ENCODE data around the gene FARP1.
A peak's percentile ranks its signal among the peaks of the same experiment; 100 is the strongest.
"Not testable (repeated sequence)": the region's sequence is repeated elsewhere in the genome, so short reads cannot be mapped to it uniquely, and the experiment has no call there.

The FARP1 gene

DNA sequence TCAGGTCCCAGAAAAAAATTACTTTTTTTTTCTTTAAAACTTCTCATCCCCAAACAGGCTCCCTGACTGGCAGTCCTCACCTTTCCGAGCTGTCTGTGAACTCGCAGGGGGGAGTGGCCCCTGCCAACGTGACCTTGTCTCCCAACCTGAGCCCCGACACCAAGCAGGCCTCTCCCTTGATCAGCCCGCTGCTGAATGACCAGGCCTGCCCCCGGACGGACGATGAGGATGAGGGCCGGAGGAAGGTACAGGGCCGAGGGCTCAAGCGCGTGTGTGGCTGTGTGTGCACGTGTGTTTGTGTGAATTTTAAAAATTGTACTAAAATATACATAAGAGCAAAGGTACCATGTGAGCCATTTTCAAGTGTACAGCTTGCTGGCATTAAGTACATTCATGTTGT is 266.4 kb downstream of the FARP1 start:
- no peak for DNase-seq

DNA sequence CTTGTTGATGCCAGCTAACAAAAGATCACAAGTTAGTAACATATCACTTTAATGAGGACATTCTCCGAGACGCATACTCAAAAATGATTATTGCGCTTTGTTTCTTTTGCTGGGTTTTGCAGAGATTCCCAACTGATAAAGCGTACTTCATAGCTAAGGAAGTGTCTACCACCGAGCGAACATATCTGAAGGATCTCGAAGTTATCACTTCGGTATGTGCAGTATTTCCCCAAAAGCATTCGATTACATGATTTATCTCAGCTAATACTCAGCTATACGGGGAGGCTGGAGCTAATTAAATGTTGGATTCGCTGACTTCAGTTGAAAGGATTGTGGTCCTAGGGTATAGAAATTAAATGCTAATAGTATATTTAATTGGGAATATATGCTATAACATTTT is 267.7 kb downstream of the FARP1 start:
- DNase-seq = no peak

DNA sequence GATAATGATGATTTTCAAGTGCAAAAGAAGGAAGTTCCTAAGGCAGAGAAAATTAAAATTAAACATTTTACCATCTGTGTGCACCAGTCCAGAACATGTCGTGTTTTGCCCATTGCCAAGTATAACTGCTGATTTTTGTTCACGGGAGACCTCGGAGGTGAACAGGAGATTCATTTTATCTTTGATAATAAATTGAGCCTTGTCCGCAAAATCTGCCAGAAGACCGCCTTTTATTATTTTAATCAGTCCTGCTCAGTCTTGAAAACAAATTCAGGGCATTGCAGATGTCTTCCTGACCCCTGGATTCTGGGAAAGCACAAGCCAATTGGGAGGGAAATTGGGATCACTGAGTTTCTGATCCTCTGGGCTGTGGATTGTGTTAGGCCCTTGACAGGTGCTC is 268.1 kb downstream of the FARP1 start:
- DNase-seq = no peak

DNA sequence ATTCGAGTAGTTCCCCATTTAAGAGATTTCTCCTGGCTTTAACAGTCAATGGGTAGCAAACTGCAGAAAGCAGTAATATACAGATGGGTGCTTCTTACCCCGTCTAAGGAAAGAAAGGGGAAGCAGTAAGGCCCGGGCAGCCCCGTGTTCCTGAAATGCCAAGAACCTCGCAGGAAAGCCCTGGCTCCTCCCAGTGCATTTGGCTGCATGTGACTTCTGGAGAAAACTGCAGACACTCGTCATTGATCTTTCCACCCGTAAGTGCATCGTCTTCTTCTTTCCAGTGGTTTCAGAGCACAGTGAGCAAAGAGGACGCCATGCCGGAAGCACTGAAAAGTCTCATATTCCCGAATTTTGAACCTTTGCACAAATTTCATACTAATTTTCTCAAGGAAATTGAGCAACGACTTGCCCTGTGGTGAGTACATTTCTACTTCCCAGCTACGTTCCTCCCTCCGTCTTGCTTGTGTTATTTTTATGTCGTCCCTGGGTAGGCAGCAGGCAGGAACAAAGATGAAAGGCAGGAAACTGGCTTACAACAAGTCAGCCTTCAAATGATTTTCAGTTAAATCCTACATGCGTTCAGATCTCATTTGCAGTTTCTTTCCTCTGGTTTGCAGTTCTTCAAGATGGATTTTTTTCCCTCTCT is 268.8 kb downstream of the FARP1 start:
- peak; percentile 35 for DNase-seq

DNA sequence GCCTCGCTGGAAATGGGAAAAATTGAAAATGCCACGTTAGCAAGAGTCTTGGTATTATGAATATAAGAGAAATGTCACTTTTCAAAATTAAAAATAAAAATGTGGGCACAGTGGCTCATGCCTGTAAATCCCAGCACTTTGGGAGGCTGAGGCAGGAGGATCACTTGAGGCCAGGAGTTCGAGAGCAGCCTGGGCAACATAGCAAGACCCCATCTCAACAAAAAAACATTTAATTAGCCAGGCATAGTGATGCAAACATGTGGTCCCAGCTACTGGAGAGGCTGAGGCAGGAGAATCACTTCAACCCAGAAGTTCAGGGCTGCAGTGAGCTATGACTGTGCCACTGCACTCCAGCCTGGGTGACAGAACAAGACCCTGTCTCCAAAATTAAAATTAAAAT is 270.4 kb downstream of the FARP1 start:
- not testable (repeated sequence) for DNase-seq

DNA sequence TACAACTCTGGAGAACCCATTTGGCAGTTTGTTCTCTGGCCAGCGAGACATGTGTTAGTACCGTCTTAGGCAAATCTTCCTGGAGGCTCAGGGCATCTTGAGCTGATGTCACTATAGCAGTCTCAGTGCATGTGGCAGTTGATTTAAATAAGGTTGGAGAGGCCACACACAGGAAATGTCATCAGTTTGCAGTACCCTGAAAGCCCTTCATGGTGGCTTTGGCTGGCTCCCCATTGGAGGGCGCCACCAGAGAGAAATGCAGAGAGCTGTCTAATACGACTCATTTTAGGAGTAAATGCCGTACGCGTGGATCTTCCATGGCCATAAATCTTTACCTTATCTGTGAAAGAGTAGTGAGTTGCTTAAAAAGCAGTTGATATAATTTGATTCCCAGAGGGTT is 270.9 kb downstream of the FARP1 start:
- DNase-seq = peak; percentile 10

DNA sequence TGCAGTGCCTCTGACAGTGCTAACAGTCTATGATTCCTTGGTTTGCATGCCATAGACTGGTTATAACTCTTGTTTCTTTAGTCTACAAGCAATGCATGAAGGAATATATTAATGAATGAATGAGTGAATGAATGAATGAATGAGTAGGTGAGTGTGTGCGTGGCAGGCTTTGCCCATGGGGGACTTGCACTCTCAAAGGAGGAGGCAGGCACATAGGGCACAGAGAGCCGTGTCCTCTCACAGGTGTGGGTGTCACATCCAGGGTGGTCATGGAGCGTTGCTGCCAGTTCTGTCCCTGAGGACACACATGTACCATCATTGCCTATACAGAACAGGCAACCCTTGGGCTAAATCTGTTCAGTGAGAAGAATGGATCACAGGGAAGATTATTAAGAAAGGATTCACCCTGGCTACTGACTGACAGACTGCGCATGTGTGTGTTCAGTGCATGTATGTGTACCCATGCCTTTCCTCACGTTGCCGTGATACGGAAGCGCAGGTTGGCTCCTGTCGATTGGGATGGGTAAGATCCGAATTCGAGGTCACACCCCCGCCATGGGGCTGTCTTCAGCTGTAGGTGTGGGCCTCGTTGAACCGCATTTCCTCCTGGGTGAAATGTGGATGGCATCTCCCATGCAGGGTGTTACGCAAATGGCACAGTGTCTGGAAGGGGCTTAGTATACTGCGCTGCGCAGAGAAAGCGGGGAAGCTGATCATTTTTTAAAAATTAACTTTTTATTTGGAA is 272.6 kb downstream of the FARP1 start:
- DNase-seq = peak; percentile 63

DNA sequence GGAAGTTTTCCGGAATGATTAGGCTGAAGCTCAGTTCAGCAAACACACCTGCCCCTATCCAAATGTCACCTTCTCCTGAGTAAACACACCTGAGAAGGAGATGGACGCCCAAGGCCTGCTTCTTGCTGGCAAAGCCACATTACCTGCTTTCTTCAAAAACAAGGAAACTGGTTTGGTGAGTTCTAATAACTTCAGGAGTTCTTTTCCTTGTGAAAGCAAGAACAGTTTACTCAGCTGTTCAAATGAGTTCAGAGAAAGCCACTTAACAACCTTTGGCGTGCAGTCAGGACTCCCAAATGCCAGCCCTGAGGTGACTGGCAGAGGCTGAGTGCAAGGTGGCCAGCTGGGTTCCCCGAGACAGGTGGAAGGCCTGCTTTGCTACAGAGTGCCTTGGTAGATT is 273.5 kb downstream of the FARP1 start:
- DNase-seq = peak; percentile 93

DNA sequence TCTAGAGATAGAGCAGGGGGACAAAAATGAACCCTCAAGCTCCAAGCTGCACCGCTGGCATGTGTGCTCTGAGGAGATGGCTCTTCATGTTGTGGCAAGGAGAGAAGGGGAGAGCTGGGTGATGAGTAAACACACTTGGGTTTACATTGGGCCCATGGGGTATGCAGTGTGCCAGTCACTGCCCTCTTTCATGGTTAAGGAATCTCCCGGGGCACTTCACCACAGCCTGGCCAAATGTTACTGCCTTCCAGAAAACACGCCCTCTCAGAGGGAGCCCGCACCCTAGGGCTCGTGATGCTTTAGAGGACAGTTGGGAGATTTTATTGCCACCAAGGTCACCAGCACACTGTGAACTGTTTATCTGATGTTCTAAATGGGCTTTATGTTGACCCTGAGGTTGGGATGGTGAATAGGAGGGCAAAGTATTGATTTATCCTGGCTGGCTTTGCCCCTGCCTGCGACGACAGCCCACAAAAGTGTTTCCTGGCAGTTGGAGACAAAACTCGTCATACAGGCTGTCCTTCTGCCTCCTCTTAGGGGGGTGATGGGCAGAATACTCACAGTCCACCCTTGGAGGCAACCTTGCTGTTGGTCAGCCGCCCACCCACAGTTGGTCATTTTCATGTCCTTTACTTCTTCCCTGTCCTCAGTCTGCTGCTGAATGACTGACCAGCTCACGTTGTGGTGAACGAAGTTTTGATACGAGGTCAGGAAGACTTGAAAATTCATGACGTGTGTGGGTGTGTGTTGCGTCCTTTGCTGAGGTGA is 277.1 kb downstream of the FARP1 start:
- no peak for DNase-seq

DNA sequence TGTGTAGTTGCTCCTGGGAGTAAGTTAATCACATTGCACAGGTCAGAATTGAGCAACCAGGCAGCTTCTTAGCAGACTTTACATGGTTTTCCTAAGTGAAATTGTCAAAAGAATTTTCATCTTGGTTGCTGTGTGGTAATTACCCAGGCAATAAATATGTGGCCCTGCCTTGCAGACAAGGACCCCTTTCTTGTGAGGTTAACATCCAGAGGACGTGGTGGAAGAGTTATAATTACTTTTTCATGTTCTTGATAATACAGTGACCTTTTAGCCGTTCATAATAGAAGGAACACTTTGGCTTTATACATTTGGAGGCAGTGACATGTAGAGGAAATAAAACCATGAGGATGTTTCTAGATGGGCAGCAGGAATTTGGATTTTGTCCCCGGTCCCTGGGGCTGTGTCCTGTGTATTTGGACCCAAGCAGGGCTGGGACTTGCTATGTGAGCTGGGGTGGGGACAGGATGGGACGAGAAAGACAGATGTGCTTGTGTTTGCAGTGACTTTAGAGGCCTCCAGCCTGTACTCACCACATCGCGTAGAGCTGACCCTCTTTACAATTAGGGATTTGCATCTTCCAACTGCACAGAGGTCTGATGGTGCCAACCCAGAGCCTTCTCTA is 277.8 kb downstream of the FARP1 start:
- no peak for DNase-seq

DNA sequence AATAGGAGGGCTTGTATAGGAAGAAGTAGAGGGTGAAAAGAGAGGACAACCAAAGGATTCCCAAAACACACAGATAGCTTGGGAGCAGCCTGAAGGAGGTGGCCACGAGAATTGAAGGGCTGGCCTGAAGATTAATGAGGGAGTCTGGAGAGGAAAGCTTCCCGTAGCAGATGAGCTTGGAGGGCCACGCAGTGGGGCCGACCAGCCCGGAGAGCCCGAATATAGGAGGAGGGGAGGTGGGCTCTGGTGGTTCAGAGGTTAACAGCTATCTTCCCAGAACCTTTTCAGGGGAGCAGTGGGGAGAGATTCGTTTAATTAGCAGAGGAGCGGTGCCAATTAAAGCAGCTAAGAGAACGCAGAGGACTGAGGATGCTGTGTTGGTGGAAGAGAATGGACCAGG is 279.2 kb downstream of the FARP1 start:
- DNase-seq = no peak

DNA sequence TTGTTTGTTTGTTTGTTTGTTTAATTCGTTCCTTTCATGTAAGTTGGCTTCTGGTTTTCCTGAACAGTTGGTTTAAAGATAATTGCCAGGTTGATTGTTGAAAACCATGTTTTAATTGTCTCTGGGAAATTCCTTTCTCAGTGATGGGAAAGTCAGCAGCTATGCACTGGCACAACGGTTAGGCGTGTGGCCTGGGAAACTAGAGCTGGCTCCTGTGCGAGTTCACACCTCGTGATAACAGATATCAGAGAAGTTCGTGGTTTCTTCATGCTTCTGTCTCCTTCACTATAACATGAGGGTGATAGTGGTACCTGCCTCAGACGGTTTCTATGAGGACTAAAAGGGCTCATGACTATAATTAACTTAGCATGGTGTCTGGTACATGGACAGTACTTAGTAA is 280.5 kb downstream of the FARP1 start:
- DNase-seq = no peak

DNA sequence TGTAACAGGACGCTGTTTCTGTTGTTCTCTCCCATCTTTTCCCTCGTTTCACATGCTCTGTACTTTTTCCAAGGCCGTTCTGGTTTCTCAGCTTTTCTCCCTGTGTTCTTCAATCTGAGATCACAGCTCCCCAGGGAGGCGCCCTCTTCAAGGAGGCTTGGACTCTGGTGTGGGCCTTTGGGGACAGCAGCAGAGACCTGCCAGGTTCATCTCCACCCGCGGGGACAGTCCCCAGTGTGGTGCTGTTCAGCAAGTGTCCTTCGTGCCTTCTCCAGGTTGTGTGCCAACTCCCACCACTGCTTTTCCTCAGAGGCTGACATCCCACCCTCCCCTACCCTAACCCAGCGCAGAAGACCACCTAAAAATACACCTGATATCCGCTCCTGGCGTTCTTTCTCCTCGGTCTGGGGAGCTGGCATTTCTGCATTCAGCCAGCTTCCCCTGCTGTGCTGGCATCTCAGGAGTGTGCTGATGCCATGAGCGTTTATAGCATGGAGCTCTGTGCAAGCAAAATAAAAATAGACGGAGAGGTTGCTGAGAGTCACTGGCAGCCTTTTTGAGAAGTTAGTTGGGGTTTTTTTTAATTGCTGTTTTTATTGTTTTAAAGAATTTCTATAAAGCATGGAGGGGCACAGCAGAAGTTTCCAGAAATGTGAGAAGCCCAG is 284.6 kb downstream of the FARP1 start:
- no peak for DNase-seq

DNA sequence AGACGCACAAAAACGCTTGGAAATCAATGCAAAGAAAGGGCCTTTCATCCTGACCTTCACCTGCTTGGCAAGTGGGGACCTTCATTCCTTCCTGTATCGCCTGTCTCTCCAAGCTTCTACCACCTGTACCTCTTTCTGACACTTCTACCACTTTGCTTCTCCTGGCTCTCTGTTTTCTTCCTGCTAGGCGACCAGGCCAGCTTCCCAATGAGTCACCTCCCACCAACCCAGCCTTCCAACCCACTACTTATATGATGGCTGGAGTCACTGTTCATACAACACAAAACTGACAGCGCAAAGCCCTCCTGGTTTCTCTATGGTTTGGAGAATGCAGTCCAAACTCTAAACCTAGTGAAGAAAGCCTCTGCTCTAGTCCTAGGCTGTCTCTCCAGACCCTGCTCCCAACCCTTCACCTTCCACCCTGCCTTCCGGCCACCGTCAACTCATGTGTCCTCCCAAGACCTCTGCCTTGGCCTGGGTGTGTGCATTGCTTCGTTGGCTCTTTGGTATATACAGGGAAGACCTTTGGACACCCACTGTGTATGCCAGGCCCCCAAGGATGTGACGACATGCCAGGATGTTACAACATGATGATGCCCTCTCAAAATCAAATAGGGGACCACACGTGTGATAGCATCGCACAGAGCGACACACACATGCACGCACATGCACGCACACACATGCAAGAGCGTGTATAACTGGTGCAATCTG is 285.5 kb downstream of the FARP1 start:
- DNase-seq = peak; percentile 54

DNA sequence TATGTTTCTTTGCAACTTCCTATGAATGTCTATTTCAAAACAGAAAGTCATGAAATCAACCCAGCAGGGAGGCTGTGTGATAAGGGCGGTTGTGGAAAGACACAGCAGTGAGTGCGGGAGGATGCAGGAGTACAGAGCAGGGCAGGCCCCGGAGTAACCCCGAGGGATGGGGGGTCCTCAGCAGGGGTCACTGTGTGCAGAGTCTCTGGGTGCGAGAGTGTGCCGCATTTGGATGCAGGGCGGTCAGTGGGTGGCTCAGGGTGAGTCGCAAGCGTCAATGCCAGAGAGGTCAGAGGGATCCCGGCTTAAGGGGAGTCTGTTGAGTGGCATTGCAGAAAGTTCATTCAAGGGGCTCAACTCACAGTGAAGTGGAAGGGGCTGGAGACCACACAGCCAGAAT is 286.2 kb downstream of the FARP1 start:
- no peak for DNase-seq

DNA sequence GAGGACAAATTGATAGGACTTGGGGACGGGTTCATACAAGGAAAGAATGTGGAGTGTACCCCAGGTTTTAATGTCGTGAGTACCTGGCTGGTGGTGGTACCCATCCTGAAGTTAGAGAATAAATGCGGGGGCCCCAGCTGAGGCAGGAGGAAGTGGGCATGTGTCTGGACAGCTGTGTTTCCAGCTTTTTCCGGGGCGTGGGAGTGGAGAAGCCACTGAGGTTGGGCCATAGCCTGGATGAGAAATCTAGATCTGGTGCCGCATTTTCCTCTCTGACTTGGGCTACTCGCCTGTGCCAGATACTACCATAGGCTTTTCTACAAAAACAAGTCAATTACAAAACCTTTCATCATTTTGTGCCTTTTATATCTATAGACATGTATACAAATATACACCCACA is 286.6 kb downstream of the FARP1 start:
- no peak for DNase-seq

DNA sequence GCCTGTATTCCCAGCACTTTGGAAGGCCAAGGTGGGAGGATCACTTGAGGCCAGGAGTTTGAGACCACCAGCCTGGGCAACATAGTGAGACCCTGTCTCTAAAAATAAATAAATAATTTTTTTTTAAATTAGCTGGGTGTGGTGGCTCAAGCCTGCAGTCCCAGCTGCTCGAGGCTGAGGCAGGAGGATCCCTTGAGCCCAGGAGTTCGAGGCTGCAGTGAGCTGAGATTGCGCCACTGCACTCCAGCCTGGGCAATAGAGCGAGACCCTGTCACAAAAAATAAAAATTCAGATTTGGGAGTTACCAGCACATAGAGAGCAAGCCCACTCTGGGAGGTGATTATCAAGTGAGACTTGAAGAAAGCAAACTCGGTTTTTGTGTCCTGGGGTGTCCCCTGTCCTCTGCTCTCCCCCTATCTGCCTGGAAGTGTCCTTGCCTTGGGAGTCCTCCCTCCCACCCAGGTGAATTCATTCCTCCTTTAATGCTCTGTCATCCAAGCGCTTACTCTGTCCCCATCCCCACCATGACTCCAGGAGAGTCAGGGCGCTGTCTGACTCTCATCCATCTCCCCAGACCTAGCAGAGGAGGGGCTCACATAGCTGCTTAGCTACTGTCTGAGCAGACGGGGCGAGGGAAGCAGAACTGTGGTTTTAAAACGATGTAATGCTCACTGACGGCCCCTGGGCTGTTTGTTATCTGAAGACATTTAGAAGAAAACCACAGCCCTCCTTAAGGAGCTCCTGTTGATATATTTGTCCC is 287.3 kb downstream of the FARP1 start:
- DNase-seq = peak; percentile 16

DNA sequence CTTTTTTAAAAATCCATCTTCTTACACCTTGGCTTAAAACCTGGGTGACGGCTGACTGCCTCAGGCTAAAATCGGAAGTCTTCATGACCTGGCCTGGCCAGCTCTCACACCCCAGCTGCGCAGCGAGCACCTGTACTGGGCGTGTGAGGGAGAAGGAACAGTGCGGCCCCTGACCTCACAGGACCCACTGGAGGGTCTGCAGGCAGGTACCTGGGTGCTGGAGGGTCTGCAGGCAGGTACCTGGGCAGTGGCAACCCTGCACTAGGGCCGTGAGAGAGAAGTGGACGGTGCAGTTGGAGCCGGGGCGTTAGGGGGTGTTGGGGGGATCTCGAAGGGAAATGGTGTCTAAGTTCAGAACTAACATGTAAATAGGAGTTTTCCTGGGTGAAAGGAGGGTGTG is 289.7 kb downstream of the FARP1 start:
- DNase-seq = no peak

DNA sequence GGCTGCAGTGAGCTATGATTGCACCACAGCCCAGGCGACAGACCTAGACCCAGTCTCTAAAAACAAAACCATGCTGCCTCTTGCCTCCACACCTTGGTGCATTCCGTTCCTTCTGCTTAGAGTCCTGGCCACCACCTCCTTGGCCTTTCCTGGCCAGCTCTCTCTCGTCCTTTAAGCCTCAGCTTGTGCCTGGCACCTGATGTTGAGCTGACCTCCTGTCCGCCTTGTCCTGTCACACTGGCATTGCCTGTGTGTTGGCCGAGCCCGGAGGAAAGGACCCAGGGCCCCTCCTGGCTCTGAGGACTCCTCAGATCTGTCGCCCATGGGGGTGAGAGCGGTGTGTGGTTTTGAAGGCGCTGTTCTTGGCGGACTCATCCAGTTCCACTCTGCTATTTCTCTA is 290.8 kb downstream of the FARP1 start:
- no peak for DNase-seq

DNA sequence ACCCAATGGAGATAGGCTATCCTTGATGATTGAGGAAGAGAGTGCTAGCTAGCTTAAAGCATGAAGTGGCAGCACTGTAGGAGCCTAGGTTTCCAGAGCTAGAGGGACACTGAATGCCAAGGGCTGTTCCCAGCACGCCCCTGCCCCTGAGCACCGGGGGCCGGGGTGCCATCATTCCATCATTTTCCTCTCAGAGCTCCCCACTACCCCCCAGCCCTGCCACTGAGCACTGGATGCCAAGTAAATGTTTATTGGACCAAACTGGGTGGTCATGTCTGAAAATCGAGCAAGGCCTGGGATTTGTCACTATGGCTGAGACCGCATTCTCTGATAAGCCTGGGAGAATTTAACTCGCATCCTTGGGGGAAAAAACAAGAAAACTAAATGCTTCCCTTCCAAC is 291.2 kb downstream of the FARP1 start:
- DNase-seq = no peak

DNA sequence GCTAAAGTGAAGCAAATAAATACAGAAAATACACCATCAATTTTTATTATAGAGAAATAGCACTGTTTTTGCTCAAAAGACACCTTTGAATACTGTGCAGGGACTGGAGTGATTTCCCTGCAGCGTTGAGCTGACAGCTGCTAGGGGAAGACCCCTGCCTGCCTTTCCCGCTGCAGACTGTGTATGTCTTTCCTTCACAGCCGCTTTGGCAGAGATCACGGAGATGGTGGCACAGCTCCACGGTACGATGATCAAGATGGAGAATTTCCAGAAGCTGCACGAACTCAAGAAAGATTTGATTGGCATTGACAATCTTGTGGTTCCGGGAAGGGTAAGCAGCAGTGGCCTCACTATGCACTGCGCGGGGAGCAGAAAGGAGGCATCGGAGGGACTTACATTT is 292.5 kb downstream of the FARP1 start:
- no peak for DNase-seq

All from DMS53 (cell line).